B cell (primary cell): Measurements from ENCODE around the gene THADA. TPM values are rescaled to one million over a fixed set of nuclear protein-coding genes. Genes with fewer than 3 reads are reported as not detected.

Source experiments
- ATAC-seq: fragments of 200-7000 bp; cut with Tn5 transposase; one replicate; pipeline ENCODE4 v1.10.0; 2021; ENCODE audit warnings: low read depth, mild to moderate bottlenecking, moderate number of reproducible peaks, moderate library complexity
- CTCF ChIA-PET: fragments of 350-600 bp; sonication (Branson Sonifier 250); formaldehyde crosslinking; loops from one replicate; lab custom pipeline; 2021; ENCODE audit warnings: antibody characterized with exemption, inconsistent platforms; lab: Charles Lee
- POLR2A ChIA-PET: fragments of 350-600 bp; sonication (Branson Sonifier 250); formaldehyde crosslinking; loops from one replicate; lab custom pipeline; 2021; ENCODE audit warnings: antibody characterized with exemption; lab: Charles Lee
- DNase-seq: peaks from one replicate; pipeline ENCODE4 v3.0.0; 2013
- H2AFZ ChIP-seq: 2 replicates; pipeline ENCODE4 v1.6.1; 2012; ENCODE audit warnings: mild to moderate bottlenecking, low read depth, low read length; ENCODE audit not compliant: insufficient read depth, poor library complexity, severe bottlenecking
- H3K27ac ChIP-seq, 2 donors: 1 replicate in 1 of 2; 2 replicates in 1 of 2; pipeline ENCODE4 v1.5.1; 2012 to 2013; ENCODE audit warnings: low read length in 2 of 2, mild to moderate bottlenecking in 2 of 2, moderate library complexity in 1 of 2
- H3K27me3 ChIP-seq, 4 experiments: fragments of 200-600 bp in 1 of 4; sonication (generic) in 1 of 4; replicated peaks in 1 of 4; 1 replicate in 2 of 4; 2 replicates in 2 of 4; pipeline versions ENCODE4 v1.6.1 to v1.7.0; 2013 to 2016; ENCODE audit warnings: low read length in 3 of 4, mild to moderate bottlenecking in 2 of 4, mixed read lengths in 1 of 4, moderate library complexity in 1 of 4; ENCODE audit not compliant: insufficient read depth in 4 of 4, control insufficient read depth in 3 of 4; ENCODE audit errors: control extremely low read depth in 1 of 4
- H3K36me3 ChIP-seq, 2 experiments: replicated peaks in 1 of 2; 1 replicate in 1 of 2; 2 replicates in 1 of 2; pipeline versions ENCODE4 v1.6.1 to v1.7.1; 2013; ENCODE audit warnings: low read length in 1 of 2; ENCODE audit not compliant: insufficient read depth in 2 of 2, control insufficient read depth in 1 of 2; ENCODE audit errors: control extremely low read depth in 1 of 2, extremely low read depth in 1 of 2
- H3K4me1 ChIP-seq, 2 donors: fragments of 200-600 bp in 1 of 2; sonication (generic) in 1 of 2; 1 replicate in 1 of 2; 2 replicates in 1 of 2; pipeline versions ENCODE4 v1.5.1 to v1.6.1; 2013 to 2017; ENCODE audit warnings: low read length in 2 of 2; ENCODE audit not compliant: control insufficient read depth in 2 of 2, insufficient read depth in 2 of 2
- H3K4me2 ChIP-seq: replicated peaks from 2 replicates; pipeline ENCODE3; 2012; ENCODE audit warnings: mild to moderate bottlenecking, low read depth, low read length; ENCODE audit not compliant: poor library complexity, severe bottlenecking
- H3K4me3 ChIP-seq, 5 experiments: fragments of 200-600 bp in 1 of 5; sonication (generic) in 1 of 5; 1 replicate in 3 of 5; 2 replicates in 2 of 5; pipeline versions ENCODE4 v1.5.1 to v1.7.0; 2011 to 2016; ENCODE audit warnings: low read length in 4 of 5, mild to moderate bottlenecking in 4 of 5, low read depth in 2 of 5, control low read depth in 1 of 5, moderate library complexity in 1 of 5; ENCODE audit not compliant: insufficient read depth in 1 of 5; ENCODE audit errors: control extremely low read depth in 1 of 5, extremely low read depth in 1 of 5
- H3K79me2 ChIP-seq: fragments of 200-600 bp; sonication (generic); one replicate; pipeline ENCODE4 v1.6.0; 2016; ENCODE audit warnings: low read length; ENCODE audit not compliant: control insufficient read depth, insufficient read depth
- H3K9ac ChIP-seq: fragments of 200-600 bp; sonication (generic); 2 replicates; pipeline ENCODE4 v1.6.1; 2017; ENCODE audit warnings: mild to moderate bottlenecking, low read length, moderate library complexity
- H3K9me3 ChIP-seq, 3 donors: one replicate each; pipeline versions ENCODE4 v1.6.1 to v1.7.1; 2013; ENCODE audit warnings: low read length in 2 of 3; ENCODE audit not compliant: control insufficient read depth in 2 of 3, insufficient read depth in 1 of 3; ENCODE audit errors: control extremely low read depth in 1 of 3
- H4K20me1 ChIP-seq: 2 replicates; pipeline ENCODE4 v1.6.0; 2012; ENCODE audit warnings: mild to moderate bottlenecking, low read length; ENCODE audit not compliant: insufficient read depth, control insufficient read depth, poor library complexity, severe bottlenecking
- H3K27ac Mint-ChIP-seq: one replicate; pipeline ENCODE4 v1.8.0; 2021; ENCODE audit warnings: mixed read lengths
- H3K27me3 Mint-ChIP-seq: one replicate; pipeline ENCODE4 v1.8.0; 2021; ENCODE audit warnings: mixed read lengths
- H3K4me1 Mint-ChIP-seq: one replicate; pipeline ENCODE4 v1.8.0; 2021; ENCODE audit warnings: mixed read lengths
- H3K4me3 Mint-ChIP-seq: one replicate; pipeline ENCODE4 v1.8.0; 2021; ENCODE audit warnings: mixed read lengths
- H3K9me3 Mint-ChIP-seq: one replicate; pipeline ENCODE4 v1.8.0; 2022; ENCODE audit warnings: mixed read lengths; ENCODE audit not compliant: insufficient read depth
- EZH2 ChIP-seq: IDR thresholded peaks from 2 replicates; pipeline ENCODE4 v1.6.1; 2012; ENCODE audit warnings: borderline replicate concordance, low read depth, mild to moderate bottlenecking, moderate library complexity, low read length; ENCODE audit not compliant: insufficient read depth, poor library complexity, severe bottlenecking
- WGBS: methylation state at CpG from one replicate; pipeline ENCODE4 v1.1.5; 2013; ENCODE audit warnings: missing lambda C conversion rate; ENCODE audit not compliant: insufficient coverage; 5-methylcytosine and 5-hydroxymethylcytosine counted together
- intact Hi-C: fragments of 100-400 bp; cut with micrococcal nuclease; formaldehyde crosslinking; loops from one replicate; pipeline ENCODE4 v1.10.0; 2022
- polyA plus RNA-seq: library from polyadenylated mRNA; depleted of rRNA; stranded (reverse); fragments of >200 nt; gene quantifications from 2 replicates; pipeline ENCODE4 v1.2.3, GENCODE V29; 2012
- total RNA-seq, 2 donors: library from RNA; stranded (reverse); fragments of 120-200 nt in 1 of 2; gene quantifications; 1 replicate in 1 of 2; 2 replicates in 1 of 2; pipeline versions ENCODE4 v1.2.3 to v1.2.4, GENCODE V29; 2013 to 2022
- TF ChIP-seq, protein P1 (sequence below): fragments of 200-600 bp; IDR thresholded peaks from one replicate; pipeline ENCODE4 v1.8.0; 2022; ENCODE audit warnings: antibody characterized with exemption, mild to moderate bottlenecking

THADA gene
- total and polyA plus RNA-seq, 2 donors (not counting 1 experiment from before 2014, with no cell fraction given): 17.6 to 48.5 TPM

DNA sequence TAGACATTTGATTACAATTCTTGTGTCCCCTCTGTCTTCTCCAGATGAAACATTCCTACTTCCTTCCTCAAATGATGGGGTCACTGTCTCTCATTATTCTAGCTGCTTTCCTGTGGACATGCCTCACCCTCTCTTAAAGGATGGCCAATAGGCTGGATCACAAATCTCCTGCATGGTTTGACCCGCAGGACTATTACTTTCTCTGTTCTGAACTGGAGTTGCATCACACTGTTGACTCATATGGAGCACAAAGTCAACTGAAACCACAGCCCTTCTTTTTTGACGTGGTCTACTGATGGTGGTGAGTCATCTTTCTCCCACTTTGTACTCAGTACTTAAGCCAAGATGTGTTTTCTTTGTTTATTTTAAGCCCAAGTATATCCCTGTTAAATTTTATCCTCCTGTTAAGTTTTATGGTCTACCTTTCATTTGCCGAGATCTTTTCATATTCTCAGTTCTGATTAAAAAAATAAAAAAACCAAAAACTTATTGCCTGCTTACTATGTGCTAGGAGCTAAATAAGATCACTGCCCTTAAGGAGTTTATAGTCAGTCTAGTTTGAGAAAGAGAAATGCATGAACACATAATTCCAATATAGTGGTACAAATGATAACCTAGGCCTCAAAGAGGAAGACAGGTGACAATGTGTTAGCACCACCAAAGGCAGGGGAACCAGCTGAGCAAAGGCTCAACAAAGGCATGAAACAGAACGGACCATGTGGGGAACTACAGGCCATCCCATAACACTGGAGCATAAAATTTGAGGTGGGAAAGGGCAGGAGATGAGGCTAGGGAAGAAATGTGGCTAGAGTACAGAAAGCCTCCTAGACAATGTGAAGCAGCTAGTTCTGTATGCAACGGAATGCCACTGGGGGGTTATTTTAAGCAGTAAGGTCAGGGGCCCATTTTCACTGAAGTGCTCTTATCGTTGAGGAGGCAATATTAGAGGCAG is 301.8 kb downstream of the THADA start:
- H3K27me3 ChIP-seq: no peaks in the 10 kb centered on the region
- TF ChIP-seq, protein P1, sequence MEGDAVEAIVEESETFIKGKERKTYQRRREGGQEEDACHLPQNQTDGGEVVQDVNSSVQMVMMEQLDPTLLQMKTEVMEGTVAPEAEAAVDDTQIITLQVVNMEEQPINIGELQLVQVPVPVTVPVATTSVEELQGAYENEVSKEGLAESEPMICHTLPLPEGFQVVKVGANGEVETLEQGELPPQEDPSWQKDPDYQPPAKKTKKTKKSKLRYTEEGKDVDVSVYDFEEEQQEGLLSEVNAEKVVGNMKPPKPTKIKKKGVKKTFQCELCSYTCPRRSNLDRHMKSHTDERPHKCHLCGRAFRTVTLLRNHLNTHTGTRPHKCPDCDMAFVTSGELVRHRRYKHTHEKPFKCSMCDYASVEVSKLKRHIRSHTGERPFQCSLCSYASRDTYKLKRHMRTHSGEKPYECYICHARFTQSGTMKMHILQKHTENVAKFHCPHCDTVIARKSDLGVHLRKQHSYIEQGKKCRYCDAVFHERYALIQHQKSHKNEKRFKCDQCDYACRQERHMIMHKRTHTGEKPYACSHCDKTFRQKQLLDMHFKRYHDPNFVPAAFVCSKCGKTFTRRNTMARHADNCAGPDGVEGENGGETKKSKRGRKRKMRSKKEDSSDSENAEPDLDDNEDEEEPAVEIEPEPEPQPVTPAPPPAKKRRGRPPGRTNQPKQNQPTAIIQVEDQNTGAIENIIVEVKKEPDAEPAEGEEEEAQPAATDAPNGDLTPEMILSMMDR: no peak
- TF ChIP-seq EZH2: no peak
- no peak overlapping the region for H3K27ac ChIP-seq
- no peak overlapping the region for H3K4me3 Mint-ChIP-seq
- ChIA-PET POLR2A (no interaction called here), CTCF (interaction anchor here (0.6 to 0.8 kb wide), 2 partner anchors 65 to 161 kb away, joined by 3 read pairs; no protein-coding TSS in a partner anchor)
- H3K4me3 ChIP-seq: no peak overlapping the region
- DNase-seq (no peak), ATAC-seq (peak; percentile 70)
- H4K20me1 ChIP-seq: no peaks in the 10 kb centered on the region
- 91% methylated on average over 2 of the region's 6 CpGs for WGBS
- no peak overlapping the region for H2AFZ ChIP-seq
- no peak overlapping the region for H3K4me2 ChIP-seq
- H3K4me1 ChIP-seq: no peaks in the 10 kb centered on the region
- H3K27ac Mint-ChIP-seq: peak overlapping the region; percentile 64
- no peaks in the 10 kb centered on the region for H3K9me3 Mint-ChIP-seq
- H3K9me3 ChIP-seq: peaks cover 0 to 2% (median 0%) of the 10 kb centered on the region in 3 donors
- intact Hi-C loops: no loop called here
- H3K9ac ChIP-seq: no peak overlapping the region
- peaks cover 0 to 23% of the 10 kb centered on the region in 2 experiments for H3K36me3 ChIP-seq
- H3K79me2 ChIP-seq: no peaks in the 10 kb centered on the region
- peaks cover 8% of the 10 kb centered on the region for H3K4me1 Mint-ChIP-seq
- no peaks in the 10 kb centered on the region for H3K27me3 Mint-ChIP-seq
